HL-60 (cell line): ENCODE measurements around the gene CHIT1.

Experiments
- DNase-seq, 2 experiments: peaks; one replicate each; pipeline ENCODE4 v3.0.0-alpha.2; 2010 to 2020; ENCODE audit warnings: low read depth in 1 of 2, low spot score in 1 of 2
- H3K27ac ChIP-seq: fragments of 250-450 bp; sonication (Bioruptor Pico); replicated peaks from 2 replicates; pipeline ENCODE4 v1.5.1; 2020; ENCODE audit warnings: mild to moderate bottlenecking, moderate library complexity
- H3K27me3 ChIP-seq: fragments of 250-450 bp; sonication (Bioruptor Pico); 2 replicates; pipeline ENCODE4 v1.5.1; 2021; ENCODE audit warnings: mild to moderate bottlenecking, moderate library complexity; ENCODE audit not compliant: insufficient read depth, poor library complexity, severe bottlenecking
- H3K4me3 ChIP-seq: replicated peaks from 2 replicates; pipeline ENCODE4 v1.5.1; 2011; ENCODE audit warnings: mild to moderate bottlenecking, control low read depth, low read length; ENCODE audit not compliant: insufficient read depth
- GABPA ChIP-seq: IDR thresholded peaks from 2 replicates; pipeline ENCODE4 v1.6.1; 2012; ENCODE audit warnings: low read depth
- POLR2AphosphoS5 ChIP-seq: IDR thresholded peaks from 2 replicates; pipeline ENCODE4 v1.6.1; 2012; ENCODE audit warnings: low read depth
- SPI1 ChIP-seq: IDR thresholded peaks from 2 replicates; pipeline ENCODE4 v1.6.1; 2012; ENCODE audit warnings: low read depth, mild to moderate bottlenecking, borderline replicate concordance
- TF ChIP-seq, protein P1 (sequence below): IDR thresholded peaks from 2 replicates; pipeline ENCODE4 v1.6.1; 2012; ENCODE audit warnings: low read depth; ENCODE audit not compliant: insufficient replicate concordance
- TF ChIP-seq, protein P2 (sequence below): IDR thresholded peaks from one replicate; pipeline ENCODE4 v1.5.1; 2011; ENCODE audit warnings: low read length, control low read depth, inconsistent platforms; ENCODE audit not compliant: insufficient read depth

Gene CHIT1

DNA sequence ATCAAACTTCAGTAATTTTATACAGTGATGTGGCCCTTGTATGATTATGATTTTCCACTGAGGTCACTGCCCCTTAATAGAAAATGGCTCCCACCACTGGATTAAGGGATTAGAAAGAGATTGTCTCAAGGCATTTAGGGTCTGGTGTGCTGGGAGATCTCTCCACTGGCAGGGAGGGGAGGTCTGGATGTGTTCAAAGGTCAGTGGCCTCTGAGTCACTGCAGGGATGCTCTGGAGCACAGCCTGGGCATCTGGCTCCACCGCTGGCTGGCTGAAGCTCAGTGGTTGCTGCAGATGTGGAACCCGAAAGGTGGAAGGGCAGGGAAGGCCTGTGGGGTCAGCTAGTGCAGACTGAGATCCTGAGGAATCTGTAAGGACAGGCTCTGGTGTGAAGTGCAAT, 24.7 kb downstream of the CHIT1 start:
- H3K4me3 ChIP-seq: no peak overlapping the region
- no peak for TF ChIP-seq SPI1
- no peak for TF ChIP-seq GABPA
- TF ChIP-seq POLR2AphosphoS5: no peak
- TF ChIP-seq, protein P1, sequence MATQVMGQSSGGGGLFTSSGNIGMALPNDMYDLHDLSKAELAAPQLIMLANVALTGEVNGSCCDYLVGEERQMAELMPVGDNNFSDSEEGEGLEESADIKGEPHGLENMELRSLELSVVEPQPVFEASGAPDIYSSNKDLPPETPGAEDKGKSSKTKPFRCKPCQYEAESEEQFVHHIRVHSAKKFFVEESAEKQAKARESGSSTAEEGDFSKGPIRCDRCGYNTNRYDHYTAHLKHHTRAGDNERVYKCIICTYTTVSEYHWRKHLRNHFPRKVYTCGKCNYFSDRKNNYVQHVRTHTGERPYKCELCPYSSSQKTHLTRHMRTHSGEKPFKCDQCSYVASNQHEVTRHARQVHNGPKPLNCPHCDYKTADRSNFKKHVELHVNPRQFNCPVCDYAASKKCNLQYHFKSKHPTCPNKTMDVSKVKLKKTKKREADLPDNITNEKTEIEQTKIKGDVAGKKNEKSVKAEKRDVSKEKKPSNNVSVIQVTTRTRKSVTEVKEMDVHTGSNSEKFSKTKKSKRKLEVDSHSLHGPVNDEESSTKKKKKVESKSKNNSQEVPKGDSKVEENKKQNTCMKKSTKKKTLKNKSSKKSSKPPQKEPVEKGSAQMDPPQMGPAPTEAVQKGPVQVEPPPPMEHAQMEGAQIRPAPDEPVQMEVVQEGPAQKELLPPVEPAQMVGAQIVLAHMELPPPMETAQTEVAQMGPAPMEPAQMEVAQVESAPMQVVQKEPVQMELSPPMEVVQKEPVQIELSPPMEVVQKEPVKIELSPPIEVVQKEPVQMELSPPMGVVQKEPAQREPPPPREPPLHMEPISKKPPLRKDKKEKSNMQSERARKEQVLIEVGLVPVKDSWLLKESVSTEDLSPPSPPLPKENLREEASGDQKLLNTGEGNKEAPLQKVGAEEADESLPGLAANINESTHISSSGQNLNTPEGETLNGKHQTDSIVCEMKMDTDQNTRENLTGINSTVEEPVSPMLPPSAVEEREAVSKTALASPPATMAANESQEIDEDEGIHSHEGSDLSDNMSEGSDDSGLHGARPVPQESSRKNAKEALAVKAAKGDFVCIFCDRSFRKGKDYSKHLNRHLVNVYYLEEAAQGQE: no peak
- no peaks in the 10 kb centered on the region for H3K27me3 ChIP-seq
- H3K27ac ChIP-seq: no peak overlapping the region
- DNase-seq: no peak

DNA sequence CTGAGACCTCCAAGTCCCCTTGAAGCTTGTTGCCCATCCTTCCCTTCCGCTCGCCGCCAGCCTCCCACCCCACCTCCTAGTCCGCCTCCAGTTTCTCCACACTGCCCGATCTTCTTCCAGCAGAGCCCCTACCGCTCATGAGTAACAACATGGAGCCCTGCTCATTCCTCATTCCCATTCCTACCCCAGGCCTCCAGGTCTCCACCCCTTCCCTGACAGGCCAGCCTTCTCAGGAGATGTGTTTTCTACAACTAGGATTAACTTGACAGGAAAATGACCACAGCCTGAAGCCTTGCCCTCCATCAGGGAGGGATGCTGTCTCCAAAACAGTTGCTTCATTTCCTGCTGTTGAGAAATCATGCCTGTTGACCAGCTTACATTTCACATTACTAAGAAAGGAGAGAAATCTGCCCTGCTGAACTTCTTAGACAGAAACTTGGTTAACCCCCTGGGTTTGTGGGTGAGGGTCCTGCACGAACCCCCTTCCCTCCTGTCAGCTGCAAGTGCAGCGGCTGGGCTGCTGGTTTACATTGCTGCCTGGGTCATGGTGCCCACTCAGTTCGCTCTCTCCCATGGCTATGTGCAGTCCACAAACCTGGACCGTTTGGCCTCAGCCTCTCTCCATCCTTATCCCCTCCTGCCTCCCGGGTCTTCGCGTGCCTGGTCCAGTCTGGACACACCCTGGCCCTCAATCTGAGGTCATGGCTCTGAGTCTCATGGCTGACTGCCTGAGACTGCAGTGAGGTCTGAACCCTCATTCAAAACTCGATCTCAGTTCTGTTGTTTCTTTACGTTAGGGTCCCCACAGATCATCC, 26.8 kb downstream of the CHIT1 start:
- peak overlapping the region; percentile 76 for H3K27ac ChIP-seq
- TF ChIP-seq POLR2AphosphoS5: peak; percentile 60
- TF ChIP-seq, protein P2, sequence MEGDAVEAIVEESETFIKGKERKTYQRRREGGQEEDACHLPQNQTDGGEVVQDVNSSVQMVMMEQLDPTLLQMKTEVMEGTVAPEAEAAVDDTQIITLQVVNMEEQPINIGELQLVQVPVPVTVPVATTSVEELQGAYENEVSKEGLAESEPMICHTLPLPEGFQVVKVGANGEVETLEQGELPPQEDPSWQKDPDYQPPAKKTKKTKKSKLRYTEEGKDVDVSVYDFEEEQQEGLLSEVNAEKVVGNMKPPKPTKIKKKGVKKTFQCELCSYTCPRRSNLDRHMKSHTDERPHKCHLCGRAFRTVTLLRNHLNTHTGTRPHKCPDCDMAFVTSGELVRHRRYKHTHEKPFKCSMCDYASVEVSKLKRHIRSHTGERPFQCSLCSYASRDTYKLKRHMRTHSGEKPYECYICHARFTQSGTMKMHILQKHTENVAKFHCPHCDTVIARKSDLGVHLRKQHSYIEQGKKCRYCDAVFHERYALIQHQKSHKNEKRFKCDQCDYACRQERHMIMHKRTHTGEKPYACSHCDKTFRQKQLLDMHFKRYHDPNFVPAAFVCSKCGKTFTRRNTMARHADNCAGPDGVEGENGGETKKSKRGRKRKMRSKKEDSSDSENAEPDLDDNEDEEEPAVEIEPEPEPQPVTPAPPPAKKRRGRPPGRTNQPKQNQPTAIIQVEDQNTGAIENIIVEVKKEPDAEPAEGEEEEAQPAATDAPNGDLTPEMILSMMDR: no peak
- H3K4me3 ChIP-seq: no peak overlapping the region
- peak in 1 of 2 experiments; percentile 84 for DNase-seq
- H3K27me3 ChIP-seq: no peaks in the 10 kb centered on the region

DNA sequence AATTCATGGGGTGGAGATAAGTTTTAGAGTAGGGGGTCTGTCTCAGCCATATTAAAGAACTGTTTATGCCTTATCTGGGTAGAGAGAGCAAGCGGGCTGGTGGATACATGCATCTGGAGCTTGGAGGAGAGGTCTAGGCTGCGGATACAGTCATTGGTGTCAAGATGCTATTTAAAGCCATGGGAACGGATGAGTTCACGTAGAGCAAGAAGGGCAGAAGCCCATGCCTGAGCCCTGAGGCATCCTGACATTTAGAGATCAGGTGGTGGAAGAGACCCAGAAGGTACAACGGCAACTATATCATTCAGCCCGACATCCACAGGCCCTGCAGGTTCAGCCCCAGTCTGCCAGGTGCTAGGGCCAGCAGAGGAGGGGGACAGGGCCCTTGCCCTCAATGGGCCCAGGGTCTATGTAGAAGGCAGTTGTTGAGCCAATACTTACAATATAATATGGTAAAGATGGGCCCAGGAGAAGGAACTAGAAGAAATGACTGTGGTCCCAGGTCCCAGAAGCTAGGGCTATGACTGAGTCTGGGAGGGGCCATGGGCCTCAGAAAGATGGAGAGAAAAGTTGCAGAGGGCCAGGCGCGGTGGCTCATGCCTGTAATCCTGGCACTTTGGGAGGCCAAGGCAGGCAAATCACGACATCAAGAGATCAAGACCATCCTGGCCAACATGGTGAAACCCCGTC, 27.8 kb downstream of the CHIT1 start:
- TF ChIP-seq SPI1 (no peak), POLR2AphosphoS5 (no peak), GABPA (no peak)
- TF ChIP-seq, protein P2: no peak
- TF ChIP-seq, protein P1: no peak
- Histone ChIP-seq H3K27me3 (no peaks in the 10 kb centered on the region), H3K27ac (peak overlapping the region; percentile 76), H3K4me3 (no peak overlapping the region)
- no peak for DNase-seq

DNA sequence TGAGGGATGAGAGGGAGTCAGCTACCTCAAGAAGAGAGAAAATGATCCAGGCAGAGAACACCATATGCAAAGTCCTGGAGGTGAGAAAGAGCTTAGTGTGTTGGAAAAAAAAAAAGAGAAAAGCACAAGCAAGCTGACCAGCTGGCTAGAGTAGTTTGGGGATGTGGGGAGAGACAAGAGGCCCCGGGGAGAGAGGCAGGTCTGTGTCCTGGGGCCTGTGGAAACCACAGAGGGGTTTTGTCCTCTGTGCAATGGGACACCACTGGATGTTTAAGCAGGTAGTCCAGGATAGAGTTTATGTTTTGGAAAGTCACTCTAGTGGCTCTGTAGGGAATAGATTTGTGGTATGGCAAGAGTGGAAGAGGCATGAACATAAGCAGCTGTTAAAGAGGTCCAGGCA, 28.6 kb downstream of the CHIT1 start:
- TF ChIP-seq, protein P2: no peak
- TF ChIP-seq SPI1 (no peak), GABPA (no peak)
- DNase-seq: peak in 1 of 2 experiments; percentile 37
- Histone ChIP-seq H3K27me3 (no peaks in the 10 kb centered on the region), H3K27ac (peak overlapping the region; percentile 76), H3K4me3 (no peak overlapping the region)
